Measurements from ENCODE around the gene ZNF462. TPM values are rescaled to one million over a fixed set of nuclear protein-coding genes. Genes with fewer than 3 reads are reported as not detected.

ZNF462 gene
- total RNA-seq, 4 donors from 2014 or later, result 19.1 to 57.9 (median 35.6) TPM

GRCh38 chr9:106886111-106887046, 23.4 kb downstream of the ZNF462 start:
- no peaks in the 10 kb centered on the region for H3K9me3 ChIP-seq
- 93 to 96% methylated on average over 2 to 6 of the region's 6 CpGs for WGBS, 2 donors (ENCODE audit: low coverage in 1 of 2)
- H3K27me3 ChIP-seq, result no peaks in the 10 kb centered on the region
- H3K4me1 ChIP-seq, result peaks cover 0 to 61% (median 2%) of the 10 kb centered on the region in 3 donors
- H3K27ac ChIP-seq, result no peak overlapping the region
- no peak for TF ChIP-seq POLR2AphosphoS5 (IDR thresholded peaks at IDR 0.05)
- H3K36me3 ChIP-seq, result no peaks in the 10 kb centered on the region
- no peak overlapping the region for H3K4me3 ChIP-seq
- no peak for ATAC-seq

DNA sequence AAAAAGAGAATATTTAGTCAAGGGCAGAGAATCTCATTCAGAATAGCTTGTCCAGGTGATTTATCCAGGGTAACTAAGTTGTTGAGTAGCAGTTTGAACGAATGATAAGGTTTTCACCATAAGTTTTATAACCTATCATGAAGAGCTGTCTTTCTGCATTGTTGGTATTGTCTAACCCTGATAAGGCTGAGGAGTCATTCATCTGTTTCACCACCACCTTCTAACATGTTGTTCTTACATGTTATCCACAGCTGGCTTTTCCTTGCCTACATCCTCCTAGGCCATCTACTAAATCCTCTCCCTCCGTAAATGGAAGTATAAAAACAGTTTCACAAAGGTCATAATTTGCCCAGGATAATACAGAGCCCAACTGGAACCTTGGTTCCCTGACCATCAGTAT, 24.1 kb downstream of the ZNF462 start:
- TF ChIP-seq EP300 (IDR thresholded peaks at IDR 0.05) (no peak), POLR2AphosphoS5 (IDR thresholded peaks at IDR 0.05) (no peak), POLR2A (IDR thresholded peaks at IDR 0.05) (no peak)
- TF ChIP-seq, protein P1, sequence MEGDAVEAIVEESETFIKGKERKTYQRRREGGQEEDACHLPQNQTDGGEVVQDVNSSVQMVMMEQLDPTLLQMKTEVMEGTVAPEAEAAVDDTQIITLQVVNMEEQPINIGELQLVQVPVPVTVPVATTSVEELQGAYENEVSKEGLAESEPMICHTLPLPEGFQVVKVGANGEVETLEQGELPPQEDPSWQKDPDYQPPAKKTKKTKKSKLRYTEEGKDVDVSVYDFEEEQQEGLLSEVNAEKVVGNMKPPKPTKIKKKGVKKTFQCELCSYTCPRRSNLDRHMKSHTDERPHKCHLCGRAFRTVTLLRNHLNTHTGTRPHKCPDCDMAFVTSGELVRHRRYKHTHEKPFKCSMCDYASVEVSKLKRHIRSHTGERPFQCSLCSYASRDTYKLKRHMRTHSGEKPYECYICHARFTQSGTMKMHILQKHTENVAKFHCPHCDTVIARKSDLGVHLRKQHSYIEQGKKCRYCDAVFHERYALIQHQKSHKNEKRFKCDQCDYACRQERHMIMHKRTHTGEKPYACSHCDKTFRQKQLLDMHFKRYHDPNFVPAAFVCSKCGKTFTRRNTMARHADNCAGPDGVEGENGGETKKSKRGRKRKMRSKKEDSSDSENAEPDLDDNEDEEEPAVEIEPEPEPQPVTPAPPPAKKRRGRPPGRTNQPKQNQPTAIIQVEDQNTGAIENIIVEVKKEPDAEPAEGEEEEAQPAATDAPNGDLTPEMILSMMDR (IDR thresholded peaks at IDR 0.05), result no peak
- peaks cover 0 to 59% (median 2%) of the 10 kb centered on the region in 3 donors for H3K4me1 ChIP-seq
- no peaks in the 10 kb centered on the region for H3K36me3 ChIP-seq
- no peak overlapping the region for H3K27ac ChIP-seq
- ATAC-seq, result no peak
- no peaks in the 10 kb centered on the region for H3K27me3 ChIP-seq
- H3K9me3 ChIP-seq, result no peaks in the 10 kb centered on the region
- 65 to 94% methylated on average over 2 of the region's 2 CpGs for WGBS, 2 donors (ENCODE audit: low coverage in 1 of 2)
- no peak overlapping the region for H3K4me3 ChIP-seq

DNA sequence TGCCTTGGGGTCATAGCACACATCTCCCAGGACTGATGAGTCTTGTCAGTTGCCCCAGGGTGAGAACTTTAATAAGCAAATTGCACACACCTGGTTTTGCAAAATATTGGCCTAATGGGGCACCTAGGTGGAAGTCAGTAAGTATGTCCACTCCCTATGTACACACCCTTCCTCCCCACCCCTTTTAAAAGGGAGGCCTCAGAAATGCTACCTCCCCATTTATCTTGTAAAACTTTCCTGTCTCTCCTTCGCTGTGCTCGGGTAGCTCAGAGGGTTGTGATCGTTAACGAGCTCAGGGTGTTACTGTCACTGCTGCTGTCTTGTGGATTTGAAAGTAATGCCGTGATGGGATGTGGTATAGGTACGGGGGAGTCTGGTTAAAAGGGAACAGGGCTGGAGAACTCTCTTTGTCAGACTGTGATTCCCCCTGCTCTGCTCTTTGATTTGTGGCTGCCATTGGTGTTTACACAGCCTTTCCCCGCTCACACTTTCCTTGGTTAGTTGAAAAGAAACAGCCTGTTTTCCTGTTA, 26.2 kb downstream of the ZNF462 start:
- TF ChIP-seq POLR2A (IDR thresholded peaks at IDR 0.05) (no peak), EP300 (IDR thresholded peaks at IDR 0.05) (no peak), POLR2AphosphoS5 (IDR thresholded peaks at IDR 0.05) (no peak)
- TF ChIP-seq, protein P1 (IDR thresholded peaks at IDR 0.05), result no peak
- peaks cover 3 to 70% (median 16%) of the 10 kb centered on the region in 3 donors for H3K4me1 ChIP-seq

DNA sequence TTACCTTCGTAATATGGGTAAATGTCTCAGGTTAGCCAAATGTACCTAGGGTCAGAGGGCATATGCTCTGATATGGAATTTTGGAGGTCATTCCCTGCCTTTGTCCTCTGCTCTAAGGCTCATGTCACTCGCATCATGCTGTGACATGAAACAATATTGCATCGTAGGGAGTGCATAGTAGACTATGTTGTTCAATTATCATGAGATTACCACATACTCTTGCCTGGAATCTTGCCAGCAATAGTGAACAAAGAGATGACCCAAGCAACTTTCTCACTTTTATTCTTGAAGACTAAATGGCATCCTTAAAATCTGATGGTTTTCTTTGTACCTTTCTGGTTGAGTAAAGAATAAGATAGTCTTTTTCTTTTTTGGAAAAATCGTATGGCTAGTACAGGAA, 27.6 kb downstream of the ZNF462 start:
- peaks cover 3 to 60% (median 14%) of the 10 kb centered on the region in 3 donors for H3K4me1 ChIP-seq
- H3K4me3 ChIP-seq, result no peak overlapping the region
- 77 to 79% methylated on average over 3 to 4 of the region's 4 CpGs for WGBS, 2 donors (ENCODE audit: low coverage in 1 of 2)
- no peaks in the 10 kb centered on the region for H3K9me3 ChIP-seq
- no peak for ATAC-seq
- no peaks in the 10 kb centered on the region for H3K27me3 ChIP-seq
- no peaks in the 10 kb centered on the region for H3K36me3 ChIP-seq
- TF ChIP-seq, protein P1 (IDR thresholded peaks at IDR 0.05), result no peak
- TF ChIP-seq POLR2AphosphoS5 (IDR thresholded peaks at IDR 0.05), result no peak
- TF ChIP-seq EP300 (IDR thresholded peaks at IDR 0.05), result no peak
- no peak for TF ChIP-seq POLR2A (IDR thresholded peaks at IDR 0.05)
- no peak overlapping the region for H3K27ac ChIP-seq

More for the DNA sequence above, 26.2 kb downstream of the ZNF462 start:
- Histone ChIP-seq H3K36me3 (no peaks in the 10 kb centered on the region), H3K27me3 (no peaks in the 10 kb centered on the region), H3K27ac (no peak overlapping the region), H3K4me3 (no peak overlapping the region), H3K9me3 (no peaks in the 10 kb centered on the region)
- 84 to 100% methylated on average over 3 to 5 of the region's 7 CpGs for WGBS, 2 donors (ENCODE audit: low coverage in 1 of 2)
- no peak for ATAC-seq

DNA sequence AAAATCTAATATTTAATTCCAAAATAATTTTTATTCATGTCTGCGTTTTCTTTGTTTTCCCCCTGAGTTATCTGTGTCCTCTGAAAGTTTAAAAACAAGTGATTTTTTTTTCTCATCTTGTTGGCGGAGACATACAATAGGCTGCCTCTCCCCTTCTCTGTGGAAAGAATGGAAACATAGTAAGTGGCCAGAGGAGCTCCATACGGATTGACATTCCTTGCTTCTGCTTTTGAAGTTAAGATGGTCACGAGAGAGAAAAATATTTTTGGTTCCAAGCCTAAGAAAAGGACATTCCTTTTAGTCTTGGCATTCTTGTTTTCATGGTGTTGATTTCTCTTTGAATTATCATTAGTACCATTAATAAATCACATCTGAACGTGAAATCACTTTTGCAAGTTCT, 28.3 kb downstream of the ZNF462 start:
- ATAC-seq, result no peak
- Histone ChIP-seq H3K4me3 (no peak overlapping the region), H3K9me3 (no peaks in the 10 kb centered on the region), H3K36me3 (no peaks in the 10 kb centered on the region), H3K4me1 (peaks cover 3 to 56% (median 14%) of the 10 kb centered on the region in 3 donors), H3K27me3 (no peaks in the 10 kb centered on the region), H3K27ac (no peak overlapping the region)
- 70 to 78% methylated on average over 2 to 5 of the region's 5 CpGs for WGBS, 2 donors (ENCODE audit: low coverage in 1 of 2)
- TF ChIP-seq, protein P1 (IDR thresholded peaks at IDR 0.05), result no peak
- no peak for TF ChIP-seq POLR2A (IDR thresholded peaks at IDR 0.05)
- TF ChIP-seq POLR2AphosphoS5 (IDR thresholded peaks at IDR 0.05), result no peak
- no peak for TF ChIP-seq EP300 (IDR thresholded peaks at IDR 0.05)
